ENCODE data around the gene ZNF503.

The ZNF503 gene

DNA sequence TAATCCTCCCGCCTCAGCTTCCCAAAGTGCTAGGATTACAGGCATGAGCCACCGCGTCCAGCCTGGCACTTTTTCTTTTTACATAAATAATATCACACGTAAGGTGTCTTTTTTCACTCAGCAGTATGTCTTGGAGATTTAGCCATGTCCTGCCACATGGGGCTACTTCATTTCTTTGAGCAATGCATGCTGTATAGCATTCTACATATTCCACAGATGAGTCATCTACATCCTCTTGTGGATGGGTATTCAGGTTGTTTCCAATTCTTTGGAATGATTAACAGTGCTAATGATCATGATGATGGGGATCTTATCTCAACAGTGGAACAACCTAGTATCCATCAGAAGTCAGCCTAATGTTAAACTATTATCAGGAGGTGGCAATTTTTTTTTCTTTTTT lies 50.8 kb downstream of the ZNF503 start:
- DNase-seq = no peak

Data from GF-D8 (cell line).